Breast epithelium (tissue), 3 donors: ENCODE data around the gene ADIG.

Source experiments
- CTCF ChIP-seq, 3 donors: fragments of 450-650 bp; IDR thresholded peaks; one replicate each; pipeline ENCODE4 v1.5.1; 2016 to 2017; ENCODE audit warnings: antibody characterized with exemption in 3 of 3, mild to moderate bottlenecking in 3 of 3, moderate library complexity in 3 of 3
- POLR2A ChIP-seq: fragments of 450-650 bp; IDR thresholded peaks from one replicate; pipeline ENCODE4 v1.6.1; 2016; ENCODE audit warnings: antibody characterized with exemption, mild to moderate bottlenecking, moderate library complexity

GRCh38 chr20:38628580-38629470 lies 47.8 kb downstream of the ADIG start:
- no peak for TF ChIP-seq CTCF (IDR thresholded peaks at IDR 0.05)
- no peak for TF ChIP-seq POLR2A
